ENCODE measurements around the gene GUCY1B1.

The GUCY1B1 gene

DNA sequence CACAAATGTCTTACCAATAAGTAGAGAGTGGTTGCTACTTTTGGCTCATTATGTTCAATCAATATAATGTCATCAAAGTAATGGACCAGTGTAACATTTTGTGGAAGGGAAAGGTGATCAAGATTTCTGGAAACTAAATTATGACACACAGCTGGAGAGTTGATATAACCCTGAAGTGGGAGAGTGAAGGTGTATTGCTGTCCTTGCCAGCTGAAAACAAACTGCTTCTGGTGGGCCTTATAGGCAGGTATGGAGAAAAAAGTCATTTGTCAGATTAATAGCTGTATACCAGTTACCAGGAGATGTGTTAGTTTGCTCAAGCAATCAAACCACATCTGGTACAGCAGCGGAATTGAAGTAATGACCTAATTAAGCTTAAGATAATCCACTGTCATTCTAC, 17.3 kb upstream of the GUCY1B1 start:
- no peak overlapping the region for H3K4me3 ChIP-seq (ENCODE audit: low read depth, low read length)
- TF ChIP-seq, protein P1, sequence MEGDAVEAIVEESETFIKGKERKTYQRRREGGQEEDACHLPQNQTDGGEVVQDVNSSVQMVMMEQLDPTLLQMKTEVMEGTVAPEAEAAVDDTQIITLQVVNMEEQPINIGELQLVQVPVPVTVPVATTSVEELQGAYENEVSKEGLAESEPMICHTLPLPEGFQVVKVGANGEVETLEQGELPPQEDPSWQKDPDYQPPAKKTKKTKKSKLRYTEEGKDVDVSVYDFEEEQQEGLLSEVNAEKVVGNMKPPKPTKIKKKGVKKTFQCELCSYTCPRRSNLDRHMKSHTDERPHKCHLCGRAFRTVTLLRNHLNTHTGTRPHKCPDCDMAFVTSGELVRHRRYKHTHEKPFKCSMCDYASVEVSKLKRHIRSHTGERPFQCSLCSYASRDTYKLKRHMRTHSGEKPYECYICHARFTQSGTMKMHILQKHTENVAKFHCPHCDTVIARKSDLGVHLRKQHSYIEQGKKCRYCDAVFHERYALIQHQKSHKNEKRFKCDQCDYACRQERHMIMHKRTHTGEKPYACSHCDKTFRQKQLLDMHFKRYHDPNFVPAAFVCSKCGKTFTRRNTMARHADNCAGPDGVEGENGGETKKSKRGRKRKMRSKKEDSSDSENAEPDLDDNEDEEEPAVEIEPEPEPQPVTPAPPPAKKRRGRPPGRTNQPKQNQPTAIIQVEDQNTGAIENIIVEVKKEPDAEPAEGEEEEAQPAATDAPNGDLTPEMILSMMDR (IDR thresholded peaks at IDR 0.05; ENCODE audit: insufficient read depth, low read length, missing control alignments): no peak
- ChIA-PET POLR2A (no interaction called here), CTCF (no interaction called here)
- DNase-seq (ENCODE audit: low read depth, low spot score): no peak

GRCh38 chr4:155742310-155743015, 16.4 kb upstream of the GUCY1B1 start:
- H3K4me3 ChIP-seq (ENCODE audit: low read depth, low read length): no peak overlapping the region
- TF ChIP-seq, protein P1 (IDR thresholded peaks at IDR 0.05; ENCODE audit: insufficient read depth, low read length, missing control alignments): no peak
- no peak for DNase-seq (ENCODE audit: low read depth, low spot score)
- ChIA-PET POLR2A (no interaction called here), CTCF (no interaction called here)

DNA sequence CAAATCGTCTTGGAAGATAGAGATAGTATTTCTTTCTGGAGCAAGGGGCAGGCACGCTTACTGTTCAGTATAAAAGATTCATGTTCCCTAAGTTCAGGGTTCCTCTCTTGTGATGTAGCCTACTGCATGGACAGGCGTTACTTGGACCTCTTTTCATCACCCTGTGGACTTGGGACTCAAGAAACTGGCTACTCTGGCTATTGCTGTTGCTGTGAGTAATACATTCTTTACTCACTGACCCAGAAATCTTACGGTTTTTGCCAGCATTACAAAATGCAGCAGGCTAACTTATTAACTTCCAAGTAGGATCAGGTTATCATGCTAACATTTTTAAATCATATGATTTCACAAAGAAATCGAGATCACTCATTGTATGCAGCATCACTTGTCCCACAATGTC, 12.8 kb upstream of the GUCY1B1 start:
- DNase-seq (ENCODE audit: low read depth, low spot score): no peak
- ChIA-PET POLR2A (no interaction called here), CTCF (no interaction called here)
- TF ChIP-seq, protein P1 (IDR thresholded peaks at IDR 0.05; ENCODE audit: insufficient read depth, low read length, missing control alignments): no peak
- no peak overlapping the region for H3K4me3 ChIP-seq (ENCODE audit: low read depth, low read length)

GRCh38 chr4:155748039-155748438, 10.8 kb upstream of the GUCY1B1 start:
- TF ChIP-seq, protein P1 (IDR thresholded peaks at IDR 0.05; ENCODE audit: insufficient read depth, low read length, missing control alignments): no peak
- no peak for DNase-seq (ENCODE audit: low read depth, low spot score)
- ChIA-PET CTCF (no interaction called here), POLR2A (no interaction called here)
- H3K4me3 ChIP-seq (ENCODE audit: low read depth, low read length): no peak overlapping the region

DNA sequence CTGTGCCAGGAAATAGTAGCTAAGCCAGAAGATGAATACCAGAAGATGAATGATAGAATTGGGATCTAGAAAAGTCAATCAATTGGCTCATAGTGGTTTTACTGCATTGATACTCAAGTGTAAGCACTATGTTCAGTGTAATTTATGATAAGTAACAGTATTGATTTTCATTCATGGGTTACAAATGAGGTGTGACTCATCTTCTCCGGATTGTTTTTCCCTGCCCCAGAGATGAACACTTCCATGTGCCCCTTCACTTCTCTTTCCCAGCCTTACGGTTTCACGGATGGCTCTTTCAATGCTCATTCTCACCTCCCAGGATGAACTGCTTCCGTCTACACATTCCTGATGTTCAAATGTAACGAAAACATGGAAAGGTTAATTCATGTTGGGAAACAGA, 9.8 kb upstream of the GUCY1B1 start:
- TF ChIP-seq, protein P1 (IDR thresholded peaks at IDR 0.05; ENCODE audit: insufficient read depth, low read length, missing control alignments): no peak
- POLR2A ChIA-PET: no interaction called here
- CTCF ChIA-PET: no interaction called here
- no peak for DNase-seq (ENCODE audit: low read depth, low spot score)
- no peak overlapping the region for H3K4me3 ChIP-seq (ENCODE audit: low read depth, low read length)

DNA sequence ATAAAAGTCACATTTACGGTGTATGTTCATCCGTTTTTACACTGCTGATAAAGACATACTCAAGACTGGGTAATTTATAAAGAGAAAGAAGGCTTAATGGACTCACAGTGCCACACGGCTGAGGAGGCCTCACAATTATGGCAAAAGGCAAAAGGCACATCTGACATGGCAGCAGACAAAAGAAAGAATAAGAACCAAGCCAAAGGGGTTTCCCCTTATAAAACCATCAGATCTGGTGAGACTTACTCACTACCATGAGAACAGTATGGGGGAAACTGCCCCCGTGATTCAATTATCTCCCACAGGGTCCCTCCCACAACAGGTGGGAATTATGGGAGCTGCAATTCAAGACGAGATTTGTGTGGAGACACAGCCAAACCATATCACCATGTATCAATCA, 7.3 kb upstream of the GUCY1B1 start:
- no peak for DNase-seq (ENCODE audit: low read depth, low spot score)
- TF ChIP-seq, protein P1 (IDR thresholded peaks at IDR 0.05; ENCODE audit: insufficient read depth, low read length, missing control alignments): no peak
- H3K4me3 ChIP-seq (ENCODE audit: low read depth, low read length): no peak overlapping the region
- ChIA-PET CTCF (no interaction called here), POLR2A (no interaction called here)
